ENCODE measurements around the gene ZNHIT6.

Gene ZNHIT6

DNA sequence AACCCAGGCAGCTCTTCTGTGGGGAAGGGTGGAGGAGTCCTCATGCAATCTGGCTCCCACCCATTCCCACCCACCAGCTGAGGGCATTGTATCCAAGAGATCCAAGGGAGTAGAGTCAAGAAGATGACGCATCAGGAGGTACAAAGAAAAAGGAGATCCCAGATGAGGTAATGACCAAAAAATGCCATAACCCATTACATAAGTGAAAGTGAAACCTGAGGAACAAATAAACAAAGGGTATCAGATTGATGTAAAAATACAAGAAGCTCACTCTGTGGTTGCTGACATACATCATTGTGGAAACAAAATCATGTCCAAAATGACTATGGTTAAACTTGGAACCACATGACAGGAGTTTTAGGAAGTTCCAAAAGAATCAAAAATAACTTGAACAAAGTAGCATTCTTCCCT, 85.2 kb downstream of the ZNHIT6 start:
- FAIRE-seq: peak; percentile 16

DNA sequence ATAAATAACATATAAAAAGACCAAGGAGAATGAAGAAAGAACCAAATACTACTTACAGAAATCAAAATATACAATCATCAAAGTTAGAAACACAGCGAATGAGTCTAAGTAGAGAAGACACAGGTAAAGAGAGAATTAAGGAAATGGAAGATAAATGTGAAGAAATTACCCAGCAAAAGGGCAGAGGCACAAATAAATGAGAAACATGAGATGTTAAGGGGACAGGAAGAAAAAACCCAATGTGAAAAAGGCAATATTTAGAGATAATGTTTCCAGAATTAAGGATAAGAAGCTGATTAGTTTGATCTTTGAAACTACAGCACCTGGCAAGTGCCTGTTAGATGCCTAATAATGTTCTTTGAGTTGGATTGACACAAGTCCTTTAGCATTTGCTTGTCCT, 86.8 kb downstream of the ZNHIT6 start:
- FAIRE-seq: no peak
- no peak for DNase-seq (ENCODE audit: low spot score)

More for the DNA sequence above, 85.2 kb downstream of the ZNHIT6 start:
- peak; percentile 92 for DNase-seq (ENCODE audit: low spot score)

DNA sequence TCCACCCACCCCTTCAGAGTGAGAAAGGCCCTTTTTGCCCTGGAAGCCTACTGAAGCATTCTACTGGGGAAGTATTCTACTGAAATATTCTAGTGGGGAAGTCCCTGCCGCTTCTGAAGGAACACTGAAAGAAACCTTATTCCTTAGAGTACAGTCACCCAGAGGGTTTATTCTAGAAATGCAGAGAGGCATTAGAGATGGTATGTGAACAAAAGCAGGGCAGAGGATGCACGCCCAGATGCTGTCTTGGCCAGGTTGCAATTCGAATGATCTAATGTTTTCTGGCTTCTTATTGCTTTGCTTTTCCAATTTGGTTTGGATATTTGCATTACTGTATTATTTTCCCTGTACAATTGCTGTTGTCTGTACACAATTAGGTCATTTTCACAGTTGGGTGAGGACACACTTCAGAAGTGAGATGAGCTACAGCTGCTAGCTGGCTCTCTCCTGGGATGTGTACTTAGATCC, 90.6 kb downstream of the ZNHIT6 start:
- DNase-seq (ENCODE audit: low spot score): peak; percentile 18

DNA sequence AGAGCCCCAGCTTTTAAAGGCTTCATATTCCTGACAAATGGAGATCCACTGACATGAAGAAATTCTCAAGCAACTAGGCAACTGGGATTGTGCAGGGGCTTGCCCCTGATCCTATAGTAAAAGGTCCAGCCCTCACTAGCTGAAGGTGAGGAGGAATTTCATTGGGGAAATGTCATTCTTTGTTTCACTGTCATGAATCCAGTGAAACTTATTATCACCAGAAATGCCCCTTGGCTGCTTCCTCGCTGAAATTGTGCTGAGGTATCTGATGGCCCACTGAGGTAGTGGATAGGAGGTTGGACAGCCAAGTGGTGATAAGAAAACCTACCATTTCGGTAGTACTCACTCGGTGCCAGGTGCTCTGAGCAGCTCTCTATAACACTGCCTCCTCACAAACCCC, 91.5 kb downstream of the ZNHIT6 start:
- no peak for FAIRE-seq
- no peak for DNase-seq (ENCODE audit: low spot score)

More for the DNA sequence above, 90.6 kb downstream of the ZNHIT6 start:
- no peak for FAIRE-seq

DNA sequence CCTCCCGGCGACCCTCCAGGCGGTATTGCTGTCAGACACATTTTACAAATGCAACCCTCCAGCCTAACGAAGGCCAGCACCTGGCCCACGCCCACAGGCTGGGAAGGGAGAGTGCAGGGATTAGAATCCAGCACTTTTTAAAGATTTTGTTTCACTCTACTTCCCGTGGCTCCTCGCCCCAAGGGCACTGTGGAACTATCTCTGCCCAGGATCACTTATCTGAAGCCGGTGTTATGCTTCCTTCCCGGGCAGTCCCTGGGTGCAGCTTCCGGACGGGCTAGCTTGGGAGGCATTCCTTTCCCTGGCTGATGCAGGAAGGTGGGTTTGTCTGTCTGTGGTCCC, 91.9 kb downstream of the ZNHIT6 start:
- FAIRE-seq: no peak
- no peak for DNase-seq (ENCODE audit: low spot score)

DNA sequence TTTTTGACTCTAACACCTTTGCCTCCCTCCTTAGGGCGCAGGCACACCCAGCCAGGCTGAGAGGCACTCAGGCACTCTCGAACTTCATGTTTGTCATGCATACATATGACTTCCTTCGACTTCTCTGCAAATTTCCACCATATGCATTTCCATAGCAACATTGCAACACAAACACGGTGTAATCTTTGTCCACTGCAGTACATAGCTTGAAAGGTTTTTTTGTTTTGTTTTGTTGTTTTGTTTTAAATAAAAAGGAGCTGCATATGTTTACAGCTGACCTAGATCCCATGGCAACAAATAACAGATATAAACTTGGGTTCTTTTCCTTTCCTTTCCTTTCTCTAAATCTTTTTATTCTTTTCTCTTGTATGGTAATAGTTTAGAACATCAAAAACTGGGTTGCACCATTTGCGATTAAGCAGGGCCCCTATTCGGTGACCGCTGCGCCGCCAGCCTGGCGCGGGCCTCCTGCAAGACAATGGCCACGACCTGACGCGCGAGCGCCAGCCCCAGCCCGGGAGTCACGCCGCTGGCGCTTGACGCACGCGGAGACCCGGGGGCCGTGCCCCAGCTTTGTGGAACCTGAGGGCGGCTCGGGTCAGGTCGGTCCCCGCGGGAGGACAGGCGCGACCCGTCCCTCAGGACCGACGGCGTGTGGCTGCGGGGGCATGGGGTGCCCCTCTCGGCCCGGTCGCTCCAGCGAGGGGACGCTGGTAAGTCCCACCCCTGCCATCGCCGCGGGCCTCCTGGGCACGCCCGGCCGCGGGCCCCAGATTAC, 92.5 kb downstream of the ZNHIT6 start:
- no peak for FAIRE-seq
- DNase-seq (ENCODE audit: low spot score): no peak

DNA sequence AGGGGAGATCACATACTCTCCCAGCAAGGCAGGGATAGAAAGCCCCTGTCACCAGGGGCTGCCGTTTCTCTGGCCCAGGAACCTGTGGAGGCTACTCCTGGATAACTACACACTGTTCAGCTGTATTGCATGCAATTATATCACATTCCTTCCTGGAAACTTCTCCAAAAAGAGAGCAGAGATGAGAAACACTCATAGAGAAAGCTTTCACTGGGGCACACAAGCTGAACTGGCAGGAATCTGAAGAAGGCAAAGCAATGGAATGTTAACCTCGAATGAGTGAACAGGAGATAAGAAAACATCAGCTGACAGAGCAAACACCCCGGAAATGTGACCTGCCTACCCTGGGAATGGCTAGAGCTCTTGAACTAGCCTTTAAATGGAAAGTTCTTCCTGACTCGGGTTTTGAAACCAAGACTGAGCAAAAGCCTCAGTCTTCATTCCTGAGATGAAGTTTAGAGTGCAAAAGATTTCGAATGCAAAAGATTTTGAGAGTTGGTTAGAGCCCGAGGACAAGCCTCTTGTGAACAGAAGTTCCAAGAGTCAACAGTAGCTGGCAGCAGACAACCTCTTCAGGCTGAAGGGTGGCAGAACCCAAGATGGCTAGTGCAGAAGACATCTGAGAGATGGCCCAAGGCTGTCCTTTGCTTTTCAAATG, 95.4 kb downstream of the ZNHIT6 start:
- FAIRE-seq: peak; percentile 95
- DNase-seq (ENCODE audit: low spot score): peak; percentile 97

DNA sequence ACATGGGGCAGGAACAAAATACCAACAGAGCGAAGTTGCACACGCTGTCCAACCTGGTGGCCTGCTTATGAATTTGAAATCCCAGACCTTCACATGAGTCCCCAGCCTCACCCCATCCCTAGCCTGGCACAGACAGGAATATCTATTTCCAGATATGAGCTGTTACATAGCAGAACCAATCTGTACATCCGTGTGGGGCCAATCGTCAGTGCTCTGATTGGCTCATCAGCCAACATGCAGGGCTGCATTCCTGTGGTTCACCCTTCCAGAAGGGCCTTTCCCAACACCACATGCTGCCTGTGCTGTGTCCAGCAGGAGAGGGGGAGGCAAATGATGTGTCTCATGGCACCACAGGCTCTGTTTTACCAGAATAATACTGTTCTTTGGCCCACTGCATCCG, 96.4 kb downstream of the ZNHIT6 start:
- FAIRE-seq (peak; percentile 97), DNase-seq (ENCODE audit: low spot score) (peak; percentile 100)

DNA sequence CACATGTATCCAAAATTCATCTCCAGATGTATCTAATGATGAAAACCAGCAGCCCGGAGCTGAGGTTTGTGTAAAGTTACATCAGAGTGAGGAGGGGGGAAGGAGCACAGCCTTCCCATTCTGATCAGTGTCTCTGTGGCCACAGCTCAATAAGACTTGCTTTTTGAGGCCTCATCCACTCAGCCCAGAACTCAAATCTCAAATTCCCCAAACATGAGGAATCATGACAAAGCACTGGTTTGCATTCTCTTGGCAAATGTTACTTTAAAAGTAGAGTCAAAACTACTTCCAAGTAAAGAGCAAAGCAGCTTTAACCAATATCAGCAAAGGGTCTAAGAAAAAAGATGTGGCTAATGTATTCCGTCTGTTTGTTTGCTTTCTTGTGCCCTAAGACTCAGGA, 96.8 kb downstream of the ZNHIT6 start:
- DNase-seq (ENCODE audit: low spot score) (peak; percentile 65), FAIRE-seq (no peak)

DNA sequence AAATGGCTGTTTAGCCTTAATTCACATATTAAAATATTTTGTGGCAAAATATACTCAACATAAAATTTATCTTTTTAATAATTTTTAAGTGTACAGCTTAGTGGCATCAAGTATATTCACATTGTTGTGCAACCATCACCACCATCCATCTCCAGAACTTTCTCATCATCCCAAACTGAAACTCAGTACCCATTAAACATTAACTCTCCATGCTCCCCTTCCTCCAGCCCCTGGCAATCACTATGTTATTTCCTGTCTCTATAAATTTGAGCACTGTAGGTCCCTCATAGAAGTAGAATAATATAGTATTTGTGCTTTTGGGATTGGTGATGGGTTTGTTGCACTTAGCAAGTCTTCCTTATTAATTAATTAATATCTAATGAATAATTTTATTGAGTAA, 98.3 kb downstream of the ZNHIT6 start:
- DNase-seq (ENCODE audit: low spot score): peak; percentile 59
- peak; percentile 87 for FAIRE-seq

DNA sequence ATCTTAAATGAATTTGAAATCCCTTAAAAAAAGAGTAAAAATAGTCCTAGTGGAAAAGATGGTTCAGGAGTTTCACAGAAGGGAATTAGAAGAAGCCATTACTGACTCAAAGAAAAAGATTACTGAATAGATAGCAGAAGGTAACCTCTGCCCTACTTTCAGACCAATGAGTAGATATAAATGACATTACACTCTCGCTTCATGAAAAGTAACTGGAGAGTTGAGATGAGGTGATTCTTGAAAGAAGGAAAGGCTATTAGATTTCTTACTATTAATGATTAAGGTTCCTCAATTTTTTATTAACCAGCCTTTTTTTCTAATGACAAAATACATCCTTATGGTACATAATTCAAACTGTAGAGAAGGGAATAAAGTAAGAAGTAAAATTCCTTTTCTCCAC, 99.4 kb downstream of the ZNHIT6 start:
- DNase-seq (ENCODE audit: low spot score): peak; percentile 57
- peak; percentile 90 for FAIRE-seq

DNA sequence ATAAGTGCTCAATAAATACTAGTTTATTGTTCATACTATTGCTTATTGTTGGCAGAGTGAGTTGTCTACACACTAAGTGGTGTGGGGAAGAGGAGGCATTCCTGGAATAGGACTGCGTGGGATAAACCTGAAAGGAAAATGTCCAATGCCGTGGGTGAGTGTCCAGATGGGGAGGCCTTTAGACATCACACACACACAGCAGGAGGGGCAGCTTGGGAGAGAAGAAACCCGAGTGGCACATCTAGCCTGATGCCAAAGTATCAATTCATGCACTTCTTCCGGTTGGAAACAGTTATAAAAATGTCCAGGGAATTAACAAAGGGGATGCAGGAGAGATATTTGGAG, 100.3 kb downstream of the ZNHIT6 start:
- no peak for FAIRE-seq
- peak; percentile 23 for DNase-seq (ENCODE audit: low spot score)

DNA sequence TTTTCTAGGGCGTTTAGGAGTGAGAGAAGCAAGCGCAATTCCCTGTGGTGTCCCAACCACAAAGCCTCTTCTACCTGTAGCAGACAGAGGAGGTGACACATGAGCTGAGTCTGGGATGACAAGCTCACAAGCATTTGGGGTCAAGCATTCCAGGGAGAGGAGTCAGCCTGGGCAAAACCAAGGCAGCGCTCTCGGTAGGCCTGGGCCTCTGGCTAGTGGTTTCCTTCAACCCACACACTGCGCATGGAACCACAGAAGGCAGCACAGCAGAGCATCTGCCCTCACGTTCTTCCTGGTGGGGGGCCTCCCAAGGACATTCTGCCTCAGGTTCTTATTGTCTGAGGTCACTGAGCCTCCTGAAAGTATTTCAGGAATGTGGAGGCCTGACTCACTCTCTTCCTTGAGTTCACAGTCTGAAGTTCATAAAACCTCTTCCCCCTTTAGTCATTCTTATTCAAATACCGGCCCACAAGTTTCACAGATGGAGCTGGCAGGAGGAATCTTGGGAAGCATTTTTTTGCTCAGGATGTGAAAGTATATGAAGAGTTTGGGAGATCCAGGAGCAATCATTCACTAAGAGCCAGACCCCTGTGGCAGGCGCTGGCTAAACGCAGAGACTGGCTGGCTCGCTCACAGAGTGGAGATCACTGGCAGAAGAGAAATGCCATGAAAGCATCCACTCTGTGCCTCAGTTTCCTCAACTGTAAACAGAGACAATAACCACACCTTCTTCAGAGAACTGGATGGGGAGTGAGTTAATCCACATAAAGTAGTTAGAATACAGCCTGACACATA, 100.9 kb downstream of the ZNHIT6 start:
- DNase-seq (ENCODE audit: low spot score) (peak; percentile 100), FAIRE-seq (peak; percentile 100)

DNA sequence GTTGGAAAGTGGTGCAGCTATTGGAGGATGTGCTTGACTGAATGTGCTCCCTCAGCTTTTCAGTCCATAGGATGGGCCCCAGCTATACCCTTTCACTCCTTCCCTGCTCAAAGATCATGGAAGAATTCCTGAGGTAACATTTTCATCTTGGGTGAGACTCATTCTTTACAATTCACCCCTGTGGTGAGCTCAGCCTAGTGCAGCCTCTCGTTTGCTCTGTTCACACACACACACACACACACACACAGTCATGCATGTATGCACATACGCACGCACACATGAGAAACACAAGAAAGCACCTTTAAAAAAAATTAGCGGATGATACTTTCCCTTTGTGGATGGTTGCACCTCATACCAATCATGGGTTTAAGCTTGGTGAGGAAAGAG, 101.8 kb downstream of the ZNHIT6 start:
- DNase-seq (ENCODE audit: low spot score) (peak; percentile 61), FAIRE-seq (no peak)

DNA sequence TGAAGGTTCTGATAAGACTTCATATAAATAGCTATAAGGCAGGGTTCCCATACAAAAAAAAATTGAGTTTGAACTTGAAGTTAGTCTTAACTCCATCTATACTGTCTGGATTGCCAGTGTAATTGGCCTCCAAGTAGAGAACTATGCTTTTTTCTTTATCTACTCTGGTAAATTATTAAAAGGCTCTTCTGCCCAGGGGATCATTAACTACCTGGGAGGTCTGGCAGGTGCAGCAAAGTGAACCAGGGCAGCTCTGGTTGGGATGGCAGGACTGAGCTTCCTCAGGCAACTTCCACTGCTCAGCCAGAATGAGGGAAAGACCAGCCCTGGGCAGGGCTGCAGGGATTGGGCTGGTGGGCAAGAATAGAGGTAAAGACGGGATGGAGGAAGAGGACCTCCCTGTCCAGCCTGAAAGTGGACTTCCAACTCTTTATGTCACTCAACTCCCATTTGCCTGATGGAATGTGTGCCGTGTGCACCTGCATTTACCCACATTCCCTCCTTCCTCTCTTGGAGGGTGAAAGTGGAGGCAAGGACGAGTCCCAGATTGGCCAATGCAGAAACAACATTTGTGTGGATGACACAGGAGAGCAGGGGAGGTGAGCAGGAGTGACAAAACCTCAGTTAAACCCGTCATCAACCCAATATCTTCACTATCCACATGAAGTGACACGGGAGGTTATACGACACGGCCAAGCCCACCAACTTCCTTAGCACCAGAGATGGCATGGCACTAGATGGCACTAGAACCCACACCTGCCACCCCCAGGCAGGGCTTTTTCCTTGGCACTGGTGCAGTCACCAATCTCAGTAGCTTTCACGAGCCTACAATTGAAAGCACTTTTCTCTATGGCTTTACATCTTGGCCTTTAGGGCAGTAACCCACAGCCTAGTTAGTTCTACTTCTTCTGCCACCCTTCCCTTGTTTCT, 102.5 kb downstream of the ZNHIT6 start:
- DNase-seq (ENCODE audit: low spot score) (peak; percentile 51), FAIRE-seq (peak; percentile 85)

DNA sequence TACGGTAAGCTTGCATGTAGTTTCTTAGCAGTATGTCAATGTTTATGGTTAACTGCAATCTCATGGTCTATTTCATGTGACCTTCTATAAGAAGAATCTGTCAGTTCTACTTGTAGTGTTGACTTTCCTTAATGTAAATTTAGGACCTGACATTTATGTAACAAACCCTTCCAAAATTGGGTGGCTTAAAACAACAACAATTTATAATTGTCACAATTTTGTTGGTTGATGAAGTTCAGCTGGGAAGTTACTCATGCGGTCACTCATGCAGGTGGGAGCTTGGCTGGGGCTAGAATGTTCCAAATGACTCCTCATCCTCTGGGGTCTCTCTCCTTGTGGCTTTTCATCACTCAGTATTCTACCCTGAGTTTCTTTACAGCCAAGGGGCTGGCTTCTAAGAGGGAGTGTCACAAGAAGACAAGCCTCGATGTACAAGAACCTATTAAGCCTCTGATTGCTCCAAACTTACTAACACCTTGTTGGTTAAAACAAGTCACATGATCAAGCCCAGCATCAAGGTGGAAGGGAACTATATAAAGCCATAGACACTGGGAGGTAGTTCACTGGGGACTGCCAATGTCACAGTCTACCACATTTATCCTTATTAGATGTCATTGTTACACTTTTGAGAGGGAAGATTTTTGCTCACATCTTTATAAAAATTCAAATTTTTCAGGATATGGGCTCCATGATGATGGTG, 103.8 kb downstream of the ZNHIT6 start:
- FAIRE-seq: no peak
- DNase-seq (ENCODE audit: low spot score): no peak

DNA sequence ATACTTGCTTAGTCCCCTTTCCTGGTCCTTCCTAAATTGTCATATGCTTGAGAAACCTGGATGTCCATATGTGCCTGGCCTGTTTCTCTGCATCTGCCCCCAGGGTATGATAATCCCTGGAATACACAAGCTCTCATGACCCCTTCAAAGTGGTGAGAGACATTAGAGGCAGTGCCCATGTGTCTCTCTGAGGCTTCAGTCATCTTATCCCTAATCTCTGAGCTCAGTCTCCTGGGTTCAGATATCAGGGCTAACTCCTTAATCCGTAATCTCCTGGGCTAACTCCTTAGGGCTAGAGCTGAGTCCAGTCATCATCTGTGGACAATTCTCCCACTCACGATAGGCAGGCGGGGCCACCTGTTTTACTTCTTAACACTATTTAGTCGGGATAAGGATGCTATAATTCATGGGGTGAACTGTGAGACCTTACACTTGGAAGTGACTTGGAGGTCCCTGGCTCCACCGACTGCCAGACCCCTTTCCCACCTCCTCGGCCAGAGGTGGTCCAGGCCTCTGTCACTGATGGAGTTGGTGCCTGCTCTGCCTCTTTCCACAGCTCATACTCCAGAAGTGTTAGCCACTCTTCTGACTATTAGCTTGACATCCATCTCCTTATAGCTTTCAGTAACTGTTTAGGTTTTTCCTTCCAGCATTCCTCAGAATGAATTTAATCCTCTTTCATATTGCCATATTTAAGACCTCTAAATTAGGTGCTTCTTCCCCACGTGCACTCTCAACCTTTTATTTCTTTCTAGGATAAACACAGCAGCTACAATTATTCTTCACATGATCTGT, 105.0 kb downstream of the ZNHIT6 start:
- DNase-seq (ENCODE audit: low spot score) (no peak), FAIRE-seq (no peak)

DNA sequence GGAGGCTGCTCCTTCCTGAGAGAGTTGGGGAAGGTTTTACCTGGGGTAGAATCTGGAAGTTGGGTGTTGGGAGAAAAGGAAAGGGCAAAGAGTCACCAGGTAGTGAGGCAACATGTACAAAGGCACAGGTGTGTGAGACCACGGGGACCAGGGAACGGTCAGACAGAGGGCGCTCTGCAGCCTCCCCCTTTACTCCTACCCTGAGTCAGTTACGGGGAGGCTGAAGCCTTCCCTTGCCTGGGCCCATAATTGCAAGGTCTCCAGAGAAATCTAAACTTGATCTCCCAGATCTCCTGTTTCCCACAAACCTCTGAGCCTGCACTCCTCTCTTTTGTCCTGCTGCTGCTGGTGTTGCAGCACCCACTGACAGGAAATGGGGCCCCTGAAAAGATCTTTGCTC, 105.7 kb downstream of the ZNHIT6 start:
- DNase-seq (ENCODE audit: low spot score): no peak
- FAIRE-seq: no peak

DNA sequence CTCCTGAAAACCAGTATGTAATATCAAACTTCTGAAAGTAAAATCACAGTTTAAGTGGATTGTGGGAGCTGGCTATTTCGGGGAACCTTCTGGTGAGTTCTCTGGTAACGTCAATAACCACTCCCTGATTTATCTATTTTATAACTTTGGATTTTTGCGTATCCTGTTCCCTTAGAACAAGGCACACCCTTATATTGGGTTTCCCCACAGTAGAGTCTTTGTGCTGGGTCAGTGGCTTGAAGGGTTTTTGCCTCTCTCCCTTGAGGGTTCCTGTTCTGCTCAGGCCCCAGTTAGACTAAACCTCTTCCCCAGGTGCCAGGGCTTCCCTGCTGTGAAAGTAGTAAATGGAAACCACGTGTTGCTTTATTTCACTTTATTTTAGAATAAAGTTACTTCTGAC, 106.3 kb downstream of the ZNHIT6 start:
- DNase-seq (ENCODE audit: low spot score) (no peak), FAIRE-seq (no peak)

DNA sequence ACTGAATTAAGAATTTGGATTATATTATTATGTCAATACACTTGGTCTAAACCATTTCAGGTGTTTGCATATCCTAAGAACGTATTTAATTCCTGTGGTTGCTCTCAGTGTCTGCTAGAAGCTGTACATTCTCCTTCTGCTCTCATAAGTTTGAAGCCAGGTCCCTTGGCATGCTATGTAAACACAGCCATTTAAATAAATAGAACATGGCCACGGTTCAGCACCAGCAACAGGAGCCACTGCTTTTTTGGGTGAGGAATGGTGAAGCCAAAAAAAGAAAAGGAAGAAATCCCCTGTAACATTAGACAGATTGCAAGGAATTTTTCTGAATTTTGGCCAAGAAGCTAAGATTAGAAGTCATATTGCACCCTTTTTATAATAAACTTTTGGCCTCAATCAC, 108.6 kb downstream of the ZNHIT6 start:
- FAIRE-seq (no peak), DNase-seq (ENCODE audit: low spot score) (no peak)
